Endothelial cell of umbilical vein (primary cell): Measurements from ENCODE around the gene CFP. TPM values are rescaled to one million over a fixed set of nuclear protein-coding genes. Genes with fewer than 3 reads are reported as not detected.

Source experiments
- BruUV-seq: library from RNA; stranded (reverse); fragments of 400-500 nt; replicated peaks from 2 replicates; lab custom pipeline; 2021; lab: Mats Ljungman, UMichigan
- CTCF ChIA-PET: fragments of 300-600, 350-600 bp; sonication (Branson Sonifier 250); formaldehyde crosslinking; loops from one replicate; lab custom pipeline; 2021; ENCODE audit warnings: antibody characterized with exemption, inconsistent platforms; lab: Charles Lee
- POLR2A ChIA-PET: fragments of 300-600, 350-600 bp; sonication (Branson Sonifier 250); formaldehyde crosslinking; loops from one replicate; lab custom pipeline; 2021; ENCODE audit warnings: antibody characterized with exemption, inconsistent platforms; lab: Charles Lee
- DNase-seq: peaks from one replicate; pipeline ENCODE4 v3.0.0-alpha.2; 2011; ENCODE audit warnings: low read depth, low spot score
- FAIRE-seq: peaks from 2 replicates; lab custom pipeline; 2011; peaks lifted over from hg19 to GRCh38; lab: Jason Lieb, UNC
- H2AFZ ChIP-seq: 2 replicates; pipeline ENCODE4 v1.6.0; 2012; ENCODE audit warnings: low read depth, low read length, control low read depth, inconsistent platforms
- H3K27ac ChIP-seq: 2 replicates; pipeline ENCODE4 v1.5.1; 2011; ENCODE audit warnings: low read depth, mild to moderate bottlenecking, control low read depth, low read length, moderate library complexity; ENCODE audit not compliant: insufficient read depth
- H3K27me3 ChIP-seq, 2 experiments: 2 replicates each; pipeline versions ENCODE4 v1.6.0 to v1.6.1; 2011; ENCODE audit warnings: low read length in 2 of 2, mixed read lengths in 1 of 2; ENCODE audit not compliant: control insufficient read depth in 2 of 2, insufficient read depth in 2 of 2
- H3K36me3 ChIP-seq, 2 experiments: 2 replicates in 1 of 2; 3 replicates in 1 of 2; pipeline ENCODE4 v1.5.1; 2011; ENCODE audit warnings: low read length in 2 of 2, mild to moderate bottlenecking in 1 of 2, moderate library complexity in 1 of 2; ENCODE audit not compliant: control insufficient read depth in 2 of 2, insufficient read depth in 2 of 2; ENCODE audit errors: extremely low read depth in 1 of 2
- H3K4me1 ChIP-seq: 3 replicates; pipeline ENCODE4 v1.5.1; 2011; ENCODE audit warnings: mild to moderate bottlenecking, low read length; ENCODE audit not compliant: control insufficient read depth, insufficient read depth; ENCODE audit errors: extremely low read depth
- H3K4me2 ChIP-seq: 2 replicates; pipeline ENCODE4 v1.6.1; 2011; ENCODE audit warnings: low read length, control low read depth, mixed read lengths; ENCODE audit not compliant: insufficient read depth
- H3K4me3 ChIP-seq, 3 experiments: fragments of 200-600 bp in 1 of 3; sonication (generic), shearing (Covaris generic) in 1 of 3; replicated peaks in 1 of 3; 2 replicates each; pipeline ENCODE4 v1.5.1; 2011 to 2016; ENCODE audit warnings: control low read depth in 3 of 3, low read length in 3 of 3, mild to moderate bottlenecking in 2 of 3, inconsistent platforms in 1 of 3, low read depth in 1 of 3, moderate library complexity in 1 of 3; ENCODE audit not compliant: insufficient read depth in 1 of 3
- H3K79me2 ChIP-seq: 2 replicates; pipeline ENCODE4 v1.6.0; 2012; ENCODE audit warnings: low read length, inconsistent platforms; ENCODE audit not compliant: control insufficient read depth, insufficient read depth
- H3K9ac ChIP-seq: replicated peaks from 2 replicates; pipeline ENCODE3; 2011; ENCODE audit warnings: low read length, control low read depth; ENCODE audit not compliant: insufficient read depth; ENCODE audit errors: extremely low read depth
- H3K9me1 ChIP-seq: replicated peaks from 3 replicates; pipeline ENCODE4 v1.6.0; 2011; ENCODE audit warnings: mild to moderate bottlenecking, low read length; ENCODE audit not compliant: control insufficient read depth, insufficient read depth; ENCODE audit errors: extremely low read depth
- H3K9me3 ChIP-seq: replicated peaks from 2 replicates; pipeline ENCODE4 v1.5.1; 2012; ENCODE audit warnings: low read length, inconsistent platforms; ENCODE audit not compliant: control insufficient read depth, insufficient read depth
- H4K20me1 ChIP-seq: replicated peaks from 2 replicates; pipeline ENCODE3; 2011; ENCODE audit warnings: mild to moderate bottlenecking, low read length; ENCODE audit not compliant: control insufficient read depth, insufficient read depth; ENCODE audit errors: extremely low read depth
- CTCF ChIP-seq, 2 donors: IDR thresholded peaks; 1 replicate in 1 of 2; 2 replicates in 1 of 2; pipeline ENCODE4 v1.5.1; 2011; ENCODE audit warnings: low read length in 2 of 2, mild to moderate bottlenecking in 2 of 2, moderate library complexity in 2 of 2, control low read depth in 1 of 2, inconsistent platforms in 1 of 2, low read depth in 1 of 2; ENCODE audit not compliant: insufficient read depth in 1 of 2; ENCODE audit errors: extremely low read depth in 1 of 2
- EZH2 ChIP-seq: IDR thresholded peaks from 2 replicates; pipeline ENCODE4 v1.6.1; 2012; ENCODE audit warnings: borderline replicate concordance, low read depth, mild to moderate bottlenecking, moderate library complexity, low read length, inconsistent platforms; ENCODE audit not compliant: severe bottlenecking
- FOS ChIP-seq: IDR thresholded peaks from 2 replicates; pipeline ENCODE4 v1.6.1; 2011; ENCODE audit warnings: mild to moderate bottlenecking, low read length, moderate library complexity, borderline replicate concordance; ENCODE audit not compliant: insufficient read depth
- GATA2 ChIP-seq: IDR thresholded peaks from 2 replicates; pipeline ENCODE4 v1.7.0; 2011; ENCODE audit warnings: low read depth, mild to moderate bottlenecking, moderate library complexity, mixed read lengths, low read length; ENCODE audit not compliant: insufficient read length, insufficient read depth
- JUN ChIP-seq: IDR thresholded peaks from 2 replicates; pipeline ENCODE4 v1.6.1; 2011; ENCODE audit warnings: borderline replicate concordance, low read depth; ENCODE audit not compliant: insufficient read length, insufficient read depth
- MYC ChIP-seq: IDR thresholded peaks from one replicate; pipeline ENCODE4 v1.6.1; 2011; ENCODE audit warnings: mild to moderate bottlenecking, low read depth, low read length
- POLR2A ChIP-seq: IDR thresholded peaks from 2 replicates; pipeline ENCODE4 v1.6.1; 2012; ENCODE audit warnings: low read depth, mild to moderate bottlenecking, control low read depth, low read length
- POLR2AphosphoS5 ChIP-seq: IDR thresholded peaks from 2 replicates; pipeline ENCODE4 v1.6.1; 2012; ENCODE audit warnings: low read depth, mild to moderate bottlenecking, control low read depth, low read length, moderate library complexity; ENCODE audit not compliant: insufficient read depth
- dilution Hi-C: fragments of 300-500 bp; cut with MboI; formaldehyde crosslinking; loops from one replicate; pipeline ENCODE4 v1.15.0; 2019; ENCODE audit warnings: low sequenced_read_pairs; ENCODE audit not compliant: extremely low pct_ligation_motif_present
- intact Hi-C: fragments of 100-400 bp; cut with micrococcal nuclease; formaldehyde crosslinking; loops from one replicate; pipeline ENCODE4 v1.10.0; 2022
- polyA plus RNA-seq, 4 experiments: library from polyadenylated mRNA; depleted of rRNA in 3 of 4; stranded (reverse) in 3 of 4; unstranded in 1 of 4; fragments of >200 nt; gene quantifications; 2 replicates each; pipeline versions ENCODE4 v1.2.1 to v1.2.3, GENCODE V29; 2011 to 2012; ENCODE audit warnings: missing spikeins in 1 of 4
- total RNA-seq: library from RNA; stranded (reverse); gene quantifications from 2 replicates; pipeline ENCODE4 v1.2.3, GENCODE V29; 2021
- TF ChIP-seq, protein P1 (sequence below): IDR thresholded peaks from 2 replicates; pipeline ENCODE4 v1.6.1; 2011; ENCODE audit not compliant: insufficient read depth, insufficient read length

Gene CFP
- total and polyA plus RNA-seq, 2 donors (not counting 3 experiments of a cell fraction or from before 2014, with no cell fraction given) = 0.69 to 1.00 TPM

DNA sequence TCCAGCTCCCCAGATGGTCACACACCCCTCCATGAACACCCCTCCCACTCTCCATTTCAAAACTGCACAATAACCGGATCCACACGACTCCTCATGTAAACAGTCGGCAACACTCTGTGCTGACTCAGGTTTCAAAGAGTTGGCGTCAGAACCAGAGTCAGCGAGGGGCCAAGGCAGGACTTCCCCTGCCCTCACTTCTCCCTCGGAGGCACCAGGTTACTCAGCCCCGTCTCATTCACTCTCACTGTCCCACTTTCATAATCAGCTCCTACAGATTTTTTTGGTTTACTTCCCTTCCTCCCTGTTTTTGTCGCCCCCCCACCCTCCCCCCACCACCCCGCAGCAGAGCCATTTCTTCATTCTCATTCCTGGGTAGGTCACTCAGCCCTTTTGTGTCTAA, 50.2 kb downstream of the CFP start:
- intact Hi-C loops = no loop called here
- ChIA-PET CTCF (interaction anchor here (2.0 kb wide), 1 partner anchor 11 kb away, joined by 4 read pairs; no protein-coding TSS in a partner anchor), POLR2A (no interaction called here)

More for the DNA sequence above, 50.2 kb downstream of the CFP start:
- H3K9me1 ChIP-seq = no peaks in the 10 kb centered on the region
- no peaks in the 10 kb centered on the region for H3K36me3 ChIP-seq
- DNase-seq (peak; percentile 56), FAIRE-seq (peak; percentile 91)
- no peaks in the 10 kb centered on the region for H3K27me3 ChIP-seq
- no peak overlapping the region for H3K4me2 ChIP-seq
- H3K4me1 ChIP-seq = peaks cover 24% of the 10 kb centered on the region
- no TSS peak for BruUV-seq
- H3K79me2 ChIP-seq = peaks cover 3% of the 10 kb centered on the region
- H2AFZ ChIP-seq = no peak overlapping the region
- dilution Hi-C loops = no loop called here
- TF ChIP-seq, protein P1, sequence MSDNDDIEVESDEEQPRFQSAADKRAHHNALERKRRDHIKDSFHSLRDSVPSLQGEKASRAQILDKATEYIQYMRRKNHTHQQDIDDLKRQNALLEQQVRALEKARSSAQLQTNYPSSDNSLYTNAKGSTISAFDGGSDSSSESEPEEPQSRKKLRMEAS = no peak
- TF ChIP-seq GATA2 (no peak), EZH2 (no peak), JUN (no peak), MYC (no peak), FOS (no peak), POLR2AphosphoS5 (no peak), POLR2A (no peak), CTCF (IDR thresholded peaks at IDR 0.05; ENCODE audit: extremely low read depth in 1 of 2, insufficient read depth in 1 of 2, low read depth in 1 of 2, low read length in 2 of 2) (no peak)
- H4K20me1 ChIP-seq = no peaks in the 10 kb centered on the region
- H3K9me3 ChIP-seq = no peaks in the 10 kb centered on the region
- no peak overlapping the region for H3K9ac ChIP-seq
- no peak overlapping the region for H3K4me3 ChIP-seq
- no peak overlapping the region for H3K27ac ChIP-seq
